ENCODE data around the gene NMNAT2.

DNA sequence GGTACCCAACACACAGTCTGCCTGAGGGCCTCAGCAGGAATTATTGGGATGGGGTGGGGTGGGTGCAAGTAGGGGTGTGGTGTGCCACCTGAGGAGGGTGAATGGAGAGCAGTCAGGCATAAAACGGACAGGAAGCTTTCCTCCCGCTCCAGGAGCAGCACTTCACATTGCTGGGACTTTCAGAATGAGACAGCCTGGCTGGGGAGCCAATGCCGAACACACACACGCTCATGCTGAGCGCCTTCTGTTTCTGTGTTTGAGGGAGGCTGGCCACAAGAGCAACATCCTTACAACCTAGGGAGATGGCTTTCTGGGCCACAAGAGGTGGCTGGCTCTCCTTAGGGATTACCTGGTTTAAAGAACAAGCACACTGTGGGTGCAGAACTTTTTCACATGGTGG lies 134.1 kb downstream of the NMNAT2 start:
- TF ChIP-seq ZNF70 (CRISPR knock-in tag; IDR thresholded peaks at IDR 0.05): no peak
- TF ChIP-seq TOX (CRISPR knock-in tag; IDR thresholded peaks at IDR 0.05; ENCODE audit: borderline replicate concordance): no peak
- TF ChIP-seq, protein P1, sequence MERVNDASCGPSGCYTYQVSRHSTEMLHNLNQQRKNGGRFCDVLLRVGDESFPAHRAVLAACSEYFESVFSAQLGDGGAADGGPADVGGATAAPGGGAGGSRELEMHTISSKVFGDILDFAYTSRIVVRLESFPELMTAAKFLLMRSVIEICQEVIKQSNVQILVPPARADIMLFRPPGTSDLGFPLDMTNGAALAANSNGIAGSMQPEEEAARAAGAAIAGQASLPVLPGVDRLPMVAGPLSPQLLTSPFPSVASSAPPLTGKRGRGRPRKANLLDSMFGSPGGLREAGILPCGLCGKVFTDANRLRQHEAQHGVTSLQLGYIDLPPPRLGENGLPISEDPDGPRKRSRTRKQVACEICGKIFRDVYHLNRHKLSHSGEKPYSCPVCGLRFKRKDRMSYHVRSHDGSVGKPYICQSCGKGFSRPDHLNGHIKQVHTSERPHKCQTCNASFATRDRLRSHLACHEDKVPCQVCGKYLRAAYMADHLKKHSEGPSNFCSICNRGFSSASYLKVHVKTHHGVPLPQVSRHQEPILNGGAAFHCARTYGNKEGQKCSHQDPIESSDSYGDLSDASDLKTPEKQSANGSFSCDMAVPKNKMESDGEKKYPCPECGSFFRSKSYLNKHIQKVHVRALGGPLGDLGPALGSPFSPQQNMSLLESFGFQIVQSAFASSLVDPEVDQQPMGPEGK (CRISPR knock-in tag; IDR thresholded peaks at IDR 0.05; ENCODE audit: borderline replicate concordance): no peak
- TF ChIP-seq BACH2 (CRISPR knock-in tag; IDR thresholded peaks at IDR 0.05; ENCODE audit: borderline replicate concordance): no peak
- TF ChIP-seq, protein P2, sequence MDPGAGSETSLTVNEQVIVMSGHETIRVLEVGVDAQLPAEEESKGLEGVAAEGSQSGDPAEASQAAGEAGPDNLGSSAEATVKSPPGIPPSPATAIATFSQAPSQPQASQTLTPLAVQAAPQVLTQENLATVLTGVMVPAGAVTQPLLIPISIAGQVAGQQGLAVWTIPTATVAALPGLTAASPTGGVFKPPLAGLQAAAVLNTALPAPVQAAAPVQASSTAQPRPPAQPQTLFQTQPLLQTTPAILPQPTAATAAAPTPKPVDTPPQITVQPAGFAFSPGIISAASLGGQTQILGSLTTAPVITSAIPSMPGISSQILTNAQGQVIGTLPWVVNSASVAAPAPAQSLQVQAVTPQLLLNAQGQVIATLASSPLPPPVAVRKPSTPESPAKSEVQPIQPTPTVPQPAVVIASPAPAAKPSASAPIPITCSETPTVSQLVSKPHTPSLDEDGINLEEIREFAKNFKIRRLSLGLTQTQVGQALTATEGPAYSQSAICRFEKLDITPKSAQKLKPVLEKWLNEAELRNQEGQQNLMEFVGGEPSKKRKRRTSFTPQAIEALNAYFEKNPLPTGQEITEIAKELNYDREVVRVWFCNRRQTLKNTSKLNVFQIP (CRISPR knock-in tag; IDR thresholded peaks at IDR 0.05; ENCODE audit: borderline replicate concordance, low read depth): no peak
- no peak for TF ChIP-seq ZFP3 (CRISPR knock-in tag; IDR thresholded peaks at IDR 0.05)
- TF ChIP-seq, protein P3, sequence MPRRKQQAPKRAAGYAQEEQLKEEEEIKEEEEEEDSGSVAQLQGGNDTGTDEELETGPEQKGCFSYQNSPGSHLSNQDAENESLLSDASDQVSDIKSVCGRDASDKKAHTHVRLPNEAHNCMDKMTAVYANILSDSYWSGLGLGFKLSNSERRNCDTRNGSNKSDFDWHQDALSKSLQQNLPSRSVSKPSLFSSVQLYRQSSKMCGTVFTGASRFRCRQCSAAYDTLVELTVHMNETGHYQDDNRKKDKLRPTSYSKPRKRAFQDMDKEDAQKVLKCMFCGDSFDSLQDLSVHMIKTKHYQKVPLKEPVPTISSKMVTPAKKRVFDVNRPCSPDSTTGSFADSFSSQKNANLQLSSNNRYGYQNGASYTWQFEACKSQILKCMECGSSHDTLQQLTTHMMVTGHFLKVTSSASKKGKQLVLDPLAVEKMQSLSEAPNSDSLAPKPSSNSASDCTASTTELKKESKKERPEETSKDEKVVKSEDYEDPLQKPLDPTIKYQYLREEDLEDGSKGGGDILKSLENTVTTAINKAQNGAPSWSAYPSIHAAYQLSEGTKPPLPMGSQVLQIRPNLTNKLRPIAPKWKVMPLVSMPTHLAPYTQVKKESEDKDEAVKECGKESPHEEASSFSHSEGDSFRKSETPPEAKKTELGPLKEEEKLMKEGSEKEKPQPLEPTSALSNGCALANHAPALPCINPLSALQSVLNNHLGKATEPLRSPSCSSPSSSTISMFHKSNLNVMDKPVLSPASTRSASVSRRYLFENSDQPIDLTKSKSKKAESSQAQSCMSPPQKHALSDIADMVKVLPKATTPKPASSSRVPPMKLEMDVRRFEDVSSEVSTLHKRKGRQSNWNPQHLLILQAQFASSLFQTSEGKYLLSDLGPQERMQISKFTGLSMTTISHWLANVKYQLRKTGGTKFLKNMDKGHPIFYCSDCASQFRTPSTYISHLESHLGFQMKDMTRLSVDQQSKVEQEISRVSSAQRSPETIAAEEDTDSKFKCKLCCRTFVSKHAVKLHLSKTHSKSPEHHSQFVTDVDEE (CRISPR knock-in tag; IDR thresholded peaks at IDR 0.05): no peak

Measured in SK-N-SH treated with all-trans-retinoic acid at 6 μM for 48 hours (cell line).